ENCODE data around the gene NKAP. TPM values are rescaled to one million over a fixed set of nuclear protein-coding genes. Genes with fewer than 3 reads are reported as not detected.

NKAP gene
- total and polyA plus RNA-seq, 2 of the 8 experiments (the other 6 are each of a cell fraction or from before 2014, with no cell fraction given) = 2.8 to 7.1 TPM

- FAIRE-seq (no peak), DNase-seq (ENCODE audit: low read depth in 1 of 2, low spot score in 2 of 2) (no peak)
- H2BK12ac ChIP-seq (ENCODE audit: low read depth, low read length) = no peak overlapping the region
- ChIA-PET CTCF (ENCODE audit: partially characterized antibody) (interaction anchor here (0.7 to 2.6 kb wide), 5 partner anchors 10 to 231 kb away, joined by 3 to 5 read pairs (median 5); no protein-coding TSS in a partner anchor), POLR2A (ENCODE audit: partially characterized antibody) (no interaction called here)
- no peaks in the 10 kb centered on the region for H3K9me3 ChIP-seq (ENCODE audit: insufficient read depth in 2 of 2, low read depth in 1 of 2, low read length in 1 of 2)
- no peak overlapping the region for H2BK5ac ChIP-seq (ENCODE audit: low read depth, low read length)
- H2BK15ac ChIP-seq (ENCODE audit: low read length) = no peak overlapping the region
- TF ChIP-seq SAP30 (IDR thresholded peaks at IDR 0.05; ENCODE audit: insufficient read depth, insufficient replicate concordance, low read length) = no peak
- H3K23me2 ChIP-seq (ENCODE audit: low read depth, low read length) = no peaks in the 10 kb centered on the region
- H3K27ac ChIP-seq (ENCODE audit: low read depth, low read length) = no peak overlapping the region
- no peaks in the 10 kb centered on the region for H3K36me3 ChIP-seq (ENCODE audit: control insufficient read depth in 2 of 4, insufficient read depth in 4 of 4, low read length in 3 of 4)
- no peak overlapping the region for H3K4me2 ChIP-seq (ENCODE audit: insufficient read depth in 1 of 2, low read depth in 2 of 2, low read length in 2 of 2)
- H4K8ac ChIP-seq (ENCODE audit: extremely low read depth, insufficient read depth, low read length) = no peak overlapping the region
- no peak overlapping the region for H2BK20ac ChIP-seq (ENCODE audit: low read length)
- H4K5ac ChIP-seq (ENCODE audit: insufficient read length, low read depth, low read length) = no peak overlapping the region
- H2AK5ac ChIP-seq (ENCODE audit: low read depth, low read length) = no peak overlapping the region
- H3K79me2 ChIP-seq (ENCODE audit: control insufficient read depth in 1 of 2, insufficient read depth in 2 of 2, low read length in 2 of 2) = no peaks in the 10 kb centered on the region
- H3K4ac ChIP-seq (replicated peaks; ENCODE audit: insufficient read length, low read depth, low read length) = no peak overlapping the region
- H3K14ac ChIP-seq (ENCODE audit: insufficient read length) = no peak overlapping the region
- no peak overlapping the region for H3K9ac ChIP-seq (replicated peaks in 1 of 4; ENCODE audit: extremely low read depth in 1 of 4, low read depth in 3 of 4, low read length in 3 of 4)
- H3K56ac ChIP-seq (replicated peaks; ENCODE audit: insufficient read length, low read depth, low read length) = no peak overlapping the region
- no peak overlapping the region for H2BK120ac ChIP-seq (replicated peaks; ENCODE audit: low read depth, low read length)
- no peak overlapping the region for H4K91ac ChIP-seq (replicated peaks; ENCODE audit: insufficient read length, low read length)
- no peaks in the 10 kb centered on the region for H4K20me1 ChIP-seq (replicated peaks in 1 of 2; ENCODE audit: control insufficient read depth in 1 of 2, insufficient read depth in 2 of 2, low read length in 2 of 2)
- no peak overlapping the region for H3K18ac ChIP-seq (ENCODE audit: extremely low read depth, low read length)
- WGBS, 2 experiments (ENCODE audit: extremely low coverage in 1 of 2, insufficient coverage in 1 of 2, insufficient read length in 1 of 2, insufficient replicate concordance in 2 of 2, low coverage in 1 of 2, low lambda C conversion rate in 2 of 2, missing lambda C conversion rate in 1 of 2) = 43% methylated on average over 3 of the region's 3 CpGs; no CpG with 5 or more reads in 1 of the 2 experiments
- H3K79me1 ChIP-seq (ENCODE audit: low read depth, low read length) = no peaks in the 10 kb centered on the region
- no peak overlapping the region for H3K23ac ChIP-seq (ENCODE audit: insufficient read length)
- H2AFZ ChIP-seq (ENCODE audit: low read length) = no peak overlapping the region
- H3K4me3 ChIP-seq (ENCODE audit: extremely low read depth in 1 of 4, insufficient read depth in 2 of 4, low read depth in 3 of 4, low read length in 4 of 4) = no peak overlapping the region
- H3K4me1 ChIP-seq (replicated peaks in 1 of 4; ENCODE audit: control insufficient read depth in 3 of 4, insufficient read depth in 4 of 4, low read length in 3 of 4) = peaks cover 0 to 4% (median 0%) of the 10 kb centered on the region in 4 experiments; a peak in 1 of 7 replicates
- peaks cover 0 to 2% (median under 1%) of the 10 kb centered on the region in 4 experiments; a peak in 4 of 7 replicates for H3K27me3 ChIP-seq (replicated peaks in 1 of 4; ENCODE audit: control insufficient read depth in 3 of 4, extremely low read depth in 1 of 4, insufficient read depth in 3 of 4, low read length in 3 of 4)
Observed at GRCh38 chrX:119982145-119982544, 38.6 kb upstream of the NKAP start.

All from H1 (cell line).